ENCODE data around the gene SLC16A5. TPM values are rescaled to one million over a fixed set of nuclear protein-coding genes. Genes with fewer than 3 reads are reported as not detected.

Gene SLC16A5
- polyA plus RNA-seq, 3 donors: 26.1 to 99.4 (median 27.0) TPM

Small RNA genes within 50 kb of the gene (small RNA-seq; reads per million reads assigned to genes)
- gene AC111186.1 (ENCODE audit: insufficient read length, low read depth): not detected
- not detected for gene RF00019 (ENCODE audit: insufficient read length, low read depth)
- not detected for gene RN7SL573P (ENCODE audit: insufficient read length, low read depth)

Other genes with a start within 250 kb of the SLC16A5 start
- under 1 TPM in 1 of 3 donors, not detected in 2; 0.04 TPM for gene GRIN2C, start 228.1 kb upstream of the SLC16A5 start, polyA plus RNA-seq
- 1 to 10 TPM; 2.5 to 7.3 (median 6.2) TPM for gene FDXR, start 215.0 kb upstream of the SLC16A5 start, polyA plus RNA-seq
- not detected for gene FADS6, start 194.3 kb upstream of the SLC16A5 start, polyA plus RNA-seq
- gene USH1G, start 164.7 kb upstream of the SLC16A5 start, polyA plus RNA-seq: not detected
- under 1 TPM in 1 of 3 donors, not detected in 2; 0.05 TPM for gene OTOP2, start 163.7 kb upstream of the SLC16A5 start, polyA plus RNA-seq
- gene OTOP3, start 152.1 kb upstream of the SLC16A5 start, polyA plus RNA-seq: not detected
- not detected for gene HID1, start 115.2 kb upstream of the SLC16A5 start, polyA plus RNA-seq
- under 1 TPM in 1 of 3 donors, not detected in 2; 0.05 TPM for gene CDR2L, start 100.3 kb upstream of the SLC16A5 start, polyA plus RNA-seq
- 10 to 100 TPM; 18.9 to 52.6 (median 44.4) TPM for gene MRPL58, start 75.3 kb upstream of the SLC16A5 start, polyA plus RNA-seq
- gene ATP5PD, start 41.0 kb upstream of the SLC16A5 start, polyA plus RNA-seq: 100 to 1,000 TPM; 139 to 451 (median 437) TPM
- gene KCTD2, start 40.7 kb upstream of the SLC16A5 start, polyA plus RNA-seq: 10 to 100 TPM in 1 of 3 donors, 1 to 10 TPM in 2; 2.8 to 17.0 (median 2.9) TPM
- 10 to 100 TPM in 1 of 3 donors, 1 to 10 TPM in 2; 1.3 to 11.8 (median 2.1) TPM for gene ARMC7, start 22.0 kb downstream of the SLC16A5 start, polyA plus RNA-seq
- 10 to 100 TPM; 27.8 to 45.6 (median 36.2) TPM for gene NT5C, start 43.8 kb downstream of the SLC16A5 start, polyA plus RNA-seq
- 100 to 1,000 TPM in 2 of 3 donors, 10 to 100 TPM in 1; 79.7 to 181 (median 156) TPM for gene JPT1, start 66.6 kb downstream of the SLC16A5 start, polyA plus RNA-seq
- gene SUMO2, start 95.0 kb downstream of the SLC16A5 start, polyA plus RNA-seq: 100 to 1,000 TPM in 2 of 3 donors, 10 to 100 TPM in 1; 64.9 to 318 (median 282) TPM
- 10 to 100 TPM; 36.3 to 94.2 (median 38.7) TPM for gene NUP85, start 117.7 kb downstream of the SLC16A5 start, polyA plus RNA-seq
- gene GGA3, start 173.7 kb downstream of the SLC16A5 start, polyA plus RNA-seq: 100 to 1,000 TPM in 1 of 3 donors, 10 to 100 TPM in 1, 1 to 10 TPM in 1; 4.3 to 162 (median 15.7) TPM
- 100 to 1,000 TPM in 2 of 3 donors, 10 to 100 TPM in 1; 26.7 to 122 (median 101) TPM for gene MRPS7, start 173.9 kb downstream of the SLC16A5 start, polyA plus RNA-seq
- gene MIF4GD, start 183.3 kb downstream of the SLC16A5 start, polyA plus RNA-seq: 100 to 1,000 TPM in 1 of 3 donors, 10 to 100 TPM in 2; 66.9 to 103 (median 80.6) TPM
- gene SLC25A19, start 201.5 kb downstream of the SLC16A5 start, polyA plus RNA-seq: 10 to 100 TPM; 14.4 to 21.5 (median 18.8) TPM

Measured in CD14-positive monocyte (primary cell).